Ovary (tissue), 10 donors: ENCODE measurements around the gene CEP57L1. TPM values are rescaled to one million over a fixed set of nuclear protein-coding genes. Genes with fewer than 3 reads are reported as not detected.

Experiments used
- DNase-seq, 5 donors: peaks; one replicate each; pipeline ENCODE4 v3.0.0-alpha.2; 2019 to 2020
- H3K27ac ChIP-seq, 2 donors: fragments of 200-600 bp; one replicate each; pipeline versions ENCODE4 v1.5.1 to v1.8.0; 2019 to 2022
- H3K27me3 ChIP-seq: fragments of 200-600 bp; one replicate; pipeline ENCODE4 v1.8.0; 2022
- H3K36me3 ChIP-seq: fragments of 200-600 bp; sonication (generic); one replicate; pipeline ENCODE4 v1.5.1; 2019
- H3K4me1 ChIP-seq: one replicate; pipeline ENCODE4 v1.8.1; 2013; ENCODE audit warnings: mild to moderate bottlenecking, moderate library complexity; ENCODE audit not compliant: insufficient read depth
- H3K4me3 ChIP-seq: fragments of 200-600 bp; sonication (generic); one replicate; pipeline ENCODE4 v1.5.1; 2017
- H3K9me3 ChIP-seq, 2 donors: fragments of 200-600 bp in 1 of 2; sonication (generic) in 1 of 2; one replicate each; pipeline versions ENCODE4 v1.5.1 to v1.8.1; 2013 to 2019; ENCODE audit warnings: mild to moderate bottlenecking in 1 of 2, moderate library complexity in 1 of 2
- EP300 ChIP-seq: sonication (generic); formaldehyde crosslinking; IDR thresholded peaks from one replicate; pipeline ENCODE4 v1.6.1; 2017; ENCODE audit warnings: antibody characterized with exemption
- POLR2A ChIP-seq: fragments of 450-650 bp; IDR thresholded peaks from one replicate; pipeline ENCODE4 v1.6.1; 2017; ENCODE audit warnings: antibody characterized with exemption, mild to moderate bottlenecking, moderate library complexity
- WGBS, 3 donors: extraction: QIAGEN DNeasy Blood & Tissue Kit in 1 of 3; methylation state at CpG; one replicate each; pipeline versions ENCODE4 v1.1.5 to v1.1.7; 2013 to 2017; 5-methylcytosine and 5-hydroxymethylcytosine counted together
- intact Hi-C, 4 donors: fragments of 100-400 bp; cut with DNase I; formaldehyde crosslinking; loops; one replicate each; pipeline versions ENCODE4 v1.11.0 to v1.15.1; 2022 to 2023
- long read RNA-seq, 3 donors: library from polyadenylated mRNA in 2 of 3; unstranded in 2 of 3; transcript quantifications; one replicate each; pipeline ENCODE4 v2.0.0 and lab custom pipeline, GENCODE V29; 2021 to 2026
- polyA plus RNA-seq, 2 donors: library from polyadenylated mRNA; stranded (reverse); fragments of 200-250 nt in 1 of 2; fragments of 350-450 nt in 1 of 2; fragmentation: Illumina TruSeq in 1 of 2; extraction: RNeasy Lipid Tissue Mini Kit (QIAGEN cat#74804) in 1 of 2; gene quantifications; one replicate each; pipeline ENCODE4 v1.2.3, GENCODE V29; 2013 to 2014
- total RNA-seq, 7 donors: library from RNA; depleted of rRNA in 2 of 7; stranded (reverse); fragments of >200 nt in 2 of 7; fragmentation: NEBNext Ultra II Directional in 3 of 7; extraction: Animal tissue kit (Norgen Biotek cat#: 25700) in 3 of 7; gene quantifications; one replicate each; pipeline versions ENCODE4 v1.1.0 to v1.2.4, GENCODE V29; 2016 to 2023
- TF ChIP-seq, protein P1 (sequence below), 3 donors: fragments of 450-650 bp in 2 of 3; fragments of 200-600 bp in 1 of 3; IDR thresholded peaks; one replicate each; pipeline versions ENCODE4 v1.5.1 to v1.8.0; 2016 to 2022; ENCODE audit warnings: antibody characterized with exemption in 3 of 3, mild to moderate bottlenecking in 1 of 3
- donor health status: DM: no; HTN: no; CAD: no; lungs with moderate emphysema.
- donor health status: DM: no; HTN: no; CAD: no.
- donor health status: Bipolar disorder and iron deficiency.
- donor health status: DM: yes; HTN: yes; CAD: no.
- donor health status: DM: no; HTN: no; CAD: no.
- donor health status: DM: yes; HTN: yes; CAD: no.

The CEP57L1 gene
- total RNA-seq (10 to 100 TPM in 3 of 7 donors, 1 to 10 TPM in 4; 7.4 to 12.6 (median 9.7) TPM), polyA plus RNA-seq (1 to 10 TPM; 4.9 to 9.1 TPM)
- long read RNA-seq, donor 1, partial matches to known transcripts: 2 of 12 reads
- long read RNA-seq, donor 1, other reads (novel, unspliced or antisense): 6 of 12 reads
- long read RNA-seq, donor 2, partial matches to known transcripts: 0 of 2 reads
- long read RNA-seq, donor 2, other reads (novel, unspliced or antisense): 0 of 2 reads
- long read RNA-seq, donor 3, partial matches to known transcripts: 2 of 9 reads
- long read RNA-seq, donor 3, other reads (novel, unspliced or antisense): 3 of 9 reads

DNA sequence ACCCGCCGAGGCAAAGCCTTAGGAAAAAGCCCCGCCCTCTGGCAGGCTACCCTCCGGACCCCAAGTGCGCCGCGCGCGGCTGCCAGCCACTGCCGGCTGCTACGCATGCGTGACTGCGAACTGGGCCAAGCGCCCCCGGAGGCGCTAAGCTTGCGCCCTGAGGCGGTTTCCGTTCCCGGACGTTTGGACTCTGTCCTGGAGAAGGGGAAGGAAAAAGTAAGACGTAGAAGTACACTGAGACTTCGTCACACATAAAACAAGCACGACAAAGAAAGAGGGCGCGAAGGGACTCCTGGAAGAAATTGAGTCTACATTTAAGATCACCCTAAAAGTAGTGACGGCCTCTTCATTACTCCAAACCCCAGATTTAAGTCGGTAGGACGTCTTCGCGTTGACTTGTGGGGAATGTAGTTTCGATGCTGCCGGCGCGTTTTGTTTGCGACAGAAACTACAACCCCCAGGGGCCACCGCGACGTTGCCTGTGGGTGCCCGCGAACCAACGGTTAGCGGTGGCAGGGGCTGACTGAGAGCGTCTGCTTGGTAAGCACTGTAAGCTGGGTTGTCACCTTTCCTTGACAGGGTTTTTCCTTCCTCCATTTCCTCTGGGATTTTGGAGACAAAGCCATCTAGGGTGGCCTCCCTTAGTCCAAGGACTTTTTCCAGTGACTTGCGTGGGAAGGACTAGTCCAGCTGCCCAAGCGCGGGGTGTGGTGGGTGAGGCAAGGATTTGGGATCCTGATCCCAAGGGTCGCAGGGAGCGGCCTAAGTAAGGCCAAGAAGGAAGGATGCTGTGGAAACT is at the start of gene CEP57L1:
Gene CEP57L1 (plus strand): TSS at position 472 of the 799 bp plus-strand sequence. CDS start 49,715 bp downstream, outside the sequence.
- no peaks in the 10 kb centered on the region for H3K36me3 ChIP-seq
- H3K4me1 ChIP-seq: peaks cover 3% of the 10 kb centered on the region
- H3K4me3 ChIP-seq: peak within 1 kb of the TSS; percentile 80
- no peaks in the 10 kb centered on the region for H3K27me3 ChIP-seq
- intact Hi-C loops: loop anchor here in 2 of 4 donors (5.0 to 10.0 kb wide), 2 partner anchors 290 to 592 kb away; partner anchors contain the start of gene CD164 (in 2 of the 2)
- H3K27ac ChIP-seq: peak within 1 kb of the TSS; percentile 93 to 99
- TF ChIP-seq POLR2A (peak; percentile 60), EP300 (no peak)
- TF ChIP-seq, protein P1, sequence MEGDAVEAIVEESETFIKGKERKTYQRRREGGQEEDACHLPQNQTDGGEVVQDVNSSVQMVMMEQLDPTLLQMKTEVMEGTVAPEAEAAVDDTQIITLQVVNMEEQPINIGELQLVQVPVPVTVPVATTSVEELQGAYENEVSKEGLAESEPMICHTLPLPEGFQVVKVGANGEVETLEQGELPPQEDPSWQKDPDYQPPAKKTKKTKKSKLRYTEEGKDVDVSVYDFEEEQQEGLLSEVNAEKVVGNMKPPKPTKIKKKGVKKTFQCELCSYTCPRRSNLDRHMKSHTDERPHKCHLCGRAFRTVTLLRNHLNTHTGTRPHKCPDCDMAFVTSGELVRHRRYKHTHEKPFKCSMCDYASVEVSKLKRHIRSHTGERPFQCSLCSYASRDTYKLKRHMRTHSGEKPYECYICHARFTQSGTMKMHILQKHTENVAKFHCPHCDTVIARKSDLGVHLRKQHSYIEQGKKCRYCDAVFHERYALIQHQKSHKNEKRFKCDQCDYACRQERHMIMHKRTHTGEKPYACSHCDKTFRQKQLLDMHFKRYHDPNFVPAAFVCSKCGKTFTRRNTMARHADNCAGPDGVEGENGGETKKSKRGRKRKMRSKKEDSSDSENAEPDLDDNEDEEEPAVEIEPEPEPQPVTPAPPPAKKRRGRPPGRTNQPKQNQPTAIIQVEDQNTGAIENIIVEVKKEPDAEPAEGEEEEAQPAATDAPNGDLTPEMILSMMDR (IDR thresholded peaks at IDR 0.05): peak in 1 of 3 donors; percentile 27
- 0 to 1% (median 0%) methylated on average over 46 to 49 of the region's 49 CpGs for WGBS, 3 donors
- peak; percentile 96 to 98 (median 97) for DNase-seq
- no peaks in the 10 kb centered on the region for H3K9me3 ChIP-seq

DNA sequence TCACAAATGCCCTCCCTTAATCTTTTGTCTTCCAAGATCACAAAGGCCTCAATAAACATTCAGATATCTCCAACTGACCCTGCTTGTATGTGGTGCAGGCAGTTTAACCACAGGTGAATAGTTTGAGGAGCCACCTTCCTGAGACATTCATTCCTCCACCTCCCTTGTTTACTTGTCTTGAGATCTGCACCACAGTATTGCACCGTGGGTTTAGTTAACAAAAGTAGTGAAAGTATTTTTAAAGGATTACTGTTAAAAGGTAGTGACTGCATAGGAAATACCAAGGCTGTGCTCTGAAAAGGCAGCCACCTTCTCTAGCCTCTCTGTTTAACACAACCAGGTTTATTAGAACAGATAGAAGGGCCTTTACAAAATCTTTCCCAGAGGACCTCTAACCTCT is 47.1 kb upstream of the CEP57L1 start:
- TF ChIP-seq POLR2A (no peak), EP300 (no peak)
- TF ChIP-seq, protein P1 (IDR thresholded peaks at IDR 0.05): no peak
- Histone ChIP-seq H3K27me3 (no peaks in the 10 kb centered on the region), H3K27ac (no peak overlapping the region), H3K9me3 (no peaks in the 10 kb centered on the region), H3K36me3 (no peaks in the 10 kb centered on the region), H3K4me3 (no peak overlapping the region), H3K4me1 (peaks cover 1% of the 10 kb centered on the region)
- intact Hi-C loops: no loop called here
- DNase-seq: no peak
- WGBS, 3 donors: 50 to 67% (median 50%) methylated on average over 1 of the region's 1 CpG

DNA sequence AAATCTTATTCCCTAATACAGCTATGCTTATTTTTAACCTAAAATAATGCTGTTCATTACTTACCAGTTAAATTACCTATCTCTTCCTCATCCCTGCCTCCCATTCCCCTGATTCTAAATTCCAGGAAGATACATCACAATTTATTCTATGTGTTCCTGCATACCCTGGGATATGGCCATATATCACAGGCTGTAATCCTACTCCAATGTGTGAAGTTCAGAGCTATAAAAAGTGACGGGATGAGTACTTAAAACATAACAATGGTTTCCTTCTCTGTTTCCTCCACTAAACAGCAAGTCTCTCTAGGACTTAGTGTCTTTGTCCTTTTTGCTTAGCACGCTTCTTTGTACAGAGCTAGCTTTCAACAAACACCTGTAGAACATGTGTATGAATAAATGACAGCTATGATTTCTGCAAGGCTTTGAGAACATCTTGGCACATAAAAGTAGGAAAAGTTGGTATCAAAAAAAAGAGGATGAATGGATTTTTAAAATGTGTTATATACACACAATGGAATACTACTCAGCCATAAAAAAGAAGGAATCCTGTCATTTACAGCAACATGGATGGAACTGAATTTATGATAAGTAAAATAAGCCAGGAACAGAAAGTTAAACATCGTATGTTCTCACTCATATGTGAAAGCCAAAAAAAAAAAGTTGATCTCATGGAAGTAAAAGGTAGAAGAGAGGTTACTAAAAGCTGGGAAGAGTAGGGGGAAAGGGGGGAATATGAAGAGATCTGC is 46.5 kb upstream of the CEP57L1 start:
- no peak for TF ChIP-seq EP300
- TF ChIP-seq POLR2A: no peak
- TF ChIP-seq, protein P1 (IDR thresholded peaks at IDR 0.05): no peak
- H3K4me1 ChIP-seq: peaks cover 1% of the 10 kb centered on the region
- H3K27ac ChIP-seq: no peak overlapping the region
- WGBS, 3 donors: 92 to 99% (median 98%) methylated on average over 3 of the region's 3 CpGs
- no peaks in the 10 kb centered on the region for H3K36me3 ChIP-seq
- intact Hi-C loops: no loop called here
- H3K4me3 ChIP-seq: no peak overlapping the region
- H3K9me3 ChIP-seq: no peaks in the 10 kb centered on the region
- no peaks in the 10 kb centered on the region for H3K27me3 ChIP-seq
- no peak for DNase-seq

DNA sequence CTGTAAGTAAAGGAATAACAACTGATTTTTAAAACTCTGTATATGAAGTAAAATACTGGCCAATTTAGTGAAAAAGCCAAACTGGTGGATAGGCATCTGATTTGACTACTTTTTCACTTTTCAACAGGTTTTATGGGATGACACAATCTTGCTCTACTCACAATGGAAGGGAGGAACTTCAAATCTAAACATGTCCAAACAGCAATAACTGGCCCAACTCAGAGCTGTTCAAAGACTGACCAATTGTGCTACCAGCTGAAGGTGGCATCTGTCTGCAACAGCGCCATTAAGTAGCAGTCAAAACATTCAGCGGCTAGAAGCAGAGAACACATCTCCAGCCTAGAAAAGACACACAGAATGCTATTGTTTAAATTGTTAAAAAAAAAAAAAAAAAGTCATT is 45.3 kb upstream of the CEP57L1 start:
- intact Hi-C loops: loop anchor here in 1 of 4 donors (10.0 kb wide), 1 partner anchor 45 kb away; no protein-coding TSS in a partner anchor
- H3K27ac ChIP-seq: no peak overlapping the region
- 90 to 92% (median 91%) methylated on average over 2 of the region's 2 CpGs for WGBS, 3 donors
- no peaks in the 10 kb centered on the region for H3K27me3 ChIP-seq
- DNase-seq: no peak
- TF ChIP-seq POLR2A (no peak), EP300 (no peak)
- TF ChIP-seq, protein P1 (IDR thresholded peaks at IDR 0.05): no peak
- H3K4me3 ChIP-seq: no peak overlapping the region
- no peaks in the 10 kb centered on the region for H3K9me3 ChIP-seq
- H3K4me1 ChIP-seq: peaks cover 1% of the 10 kb centered on the region
- no peaks in the 10 kb centered on the region for H3K36me3 ChIP-seq
